ENCODE data around the gene LYPD5.

Gene LYPD5

DNA sequence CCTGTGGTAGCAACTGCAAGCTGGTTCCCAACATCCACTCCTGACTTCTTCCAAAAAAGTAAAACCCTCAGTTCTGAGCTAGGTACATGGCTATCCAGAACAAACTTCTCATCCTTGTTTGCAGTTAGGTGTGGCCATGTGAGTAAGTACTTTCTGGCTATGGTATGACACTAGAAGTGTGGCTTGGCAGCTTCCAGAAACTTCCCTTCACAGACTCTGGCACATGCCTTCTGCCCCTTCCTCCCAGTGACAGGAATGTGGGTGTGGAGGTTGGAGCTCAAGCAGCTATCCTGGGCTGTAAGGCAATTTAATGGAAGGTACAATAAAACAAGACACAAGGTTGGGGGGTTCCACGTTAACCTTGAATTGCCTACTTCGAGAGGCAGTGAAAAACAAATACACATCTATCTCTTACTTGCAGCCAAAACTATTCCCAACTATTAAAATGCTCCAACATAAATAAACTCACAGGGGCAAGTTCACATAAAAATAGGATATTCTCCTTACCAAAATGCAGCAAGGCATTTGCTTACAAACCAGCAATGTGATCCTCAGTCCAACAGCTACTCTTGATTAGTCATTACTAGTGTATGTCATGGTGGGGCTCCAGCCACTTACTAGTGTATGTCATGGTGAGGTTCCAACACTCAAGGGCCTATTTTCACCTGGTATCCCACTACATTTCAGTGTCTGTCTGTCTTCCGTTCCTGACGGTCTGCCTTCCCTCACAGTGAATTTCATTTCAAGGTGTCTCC is 50.6 kb downstream of the LYPD5 start:
- DNase-seq: no peak

DNA sequence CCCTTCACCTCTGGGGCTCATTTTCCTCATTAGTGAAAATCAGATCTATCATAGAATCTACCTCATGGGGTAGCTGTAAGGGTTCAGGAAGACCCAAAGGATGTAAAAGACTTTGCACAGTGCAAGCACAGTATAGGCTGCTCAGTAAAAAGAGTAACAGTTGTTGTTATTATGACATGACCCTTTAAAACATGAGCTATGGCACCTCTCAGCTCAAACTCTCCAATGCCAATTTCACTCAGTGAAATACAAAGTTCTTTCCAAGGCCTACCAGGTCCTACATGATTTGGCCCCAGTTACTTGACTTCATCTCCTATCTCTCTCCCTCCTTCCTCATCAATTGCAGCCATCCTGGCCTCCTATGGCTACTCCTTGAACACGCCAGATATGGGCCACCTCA is 52.3 kb downstream of the LYPD5 start:
- DNase-seq: no peak

DNA sequence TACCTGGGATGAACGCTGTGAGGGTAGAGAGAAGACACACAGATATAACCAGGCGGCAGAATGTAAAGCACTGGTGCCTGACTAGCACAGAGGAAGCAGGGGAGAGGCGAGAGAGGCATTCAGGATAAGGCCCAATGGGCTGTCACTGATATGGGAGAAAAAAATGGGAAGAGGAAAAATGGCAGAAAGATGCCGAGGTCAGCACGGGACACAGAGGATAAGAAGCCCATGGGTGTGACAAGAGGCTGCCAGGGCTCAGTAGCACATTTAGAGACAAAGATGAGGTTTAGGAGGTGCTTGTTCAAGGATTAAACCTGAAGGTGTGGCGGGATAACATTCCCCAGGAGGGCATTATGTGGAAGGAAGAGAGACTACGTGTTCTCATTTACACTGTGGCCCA is 53.1 kb downstream of the LYPD5 start:
- DNase-seq: no peak

DNA sequence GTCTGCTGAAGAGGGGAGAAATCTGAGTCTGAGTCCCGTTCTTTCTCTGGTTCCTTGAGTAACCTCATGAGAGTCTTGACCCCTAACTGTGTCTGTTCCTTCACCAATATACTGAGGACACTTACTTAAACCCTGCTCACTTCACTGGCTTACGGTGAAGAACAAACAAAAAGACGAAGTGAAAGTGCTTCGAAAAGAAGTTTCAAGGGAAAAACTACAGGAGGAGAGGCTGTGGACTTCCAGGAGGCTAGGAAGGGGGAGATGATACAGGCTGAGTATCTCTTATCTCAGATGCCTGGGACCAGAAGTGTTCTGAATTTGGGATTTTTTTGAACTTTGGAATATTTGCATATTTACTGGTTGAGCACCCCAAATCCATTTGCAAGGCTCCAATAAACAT is 53.6 kb downstream of the LYPD5 start:
- DNase-seq: no peak

DNA sequence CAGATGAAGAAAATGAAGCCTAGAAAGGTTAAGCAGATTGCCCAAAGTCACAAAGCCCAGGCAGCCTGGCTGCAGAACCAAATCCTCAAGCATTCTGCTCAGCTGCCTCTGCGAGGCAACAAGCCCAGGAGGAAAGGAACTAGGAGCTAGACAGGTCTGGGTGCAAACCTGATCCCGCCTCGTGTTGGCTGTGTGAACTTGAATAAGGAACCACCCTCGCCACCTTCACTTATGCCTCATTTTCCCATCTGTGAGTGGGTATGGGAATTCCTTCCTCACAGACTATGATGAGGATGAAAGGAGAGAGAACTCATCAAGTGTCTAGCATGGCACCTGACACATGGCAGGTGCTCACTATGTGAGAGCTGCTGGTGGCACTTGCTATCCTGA is 54.0 kb downstream of the LYPD5 start:
- DNase-seq: no peak

DNA sequence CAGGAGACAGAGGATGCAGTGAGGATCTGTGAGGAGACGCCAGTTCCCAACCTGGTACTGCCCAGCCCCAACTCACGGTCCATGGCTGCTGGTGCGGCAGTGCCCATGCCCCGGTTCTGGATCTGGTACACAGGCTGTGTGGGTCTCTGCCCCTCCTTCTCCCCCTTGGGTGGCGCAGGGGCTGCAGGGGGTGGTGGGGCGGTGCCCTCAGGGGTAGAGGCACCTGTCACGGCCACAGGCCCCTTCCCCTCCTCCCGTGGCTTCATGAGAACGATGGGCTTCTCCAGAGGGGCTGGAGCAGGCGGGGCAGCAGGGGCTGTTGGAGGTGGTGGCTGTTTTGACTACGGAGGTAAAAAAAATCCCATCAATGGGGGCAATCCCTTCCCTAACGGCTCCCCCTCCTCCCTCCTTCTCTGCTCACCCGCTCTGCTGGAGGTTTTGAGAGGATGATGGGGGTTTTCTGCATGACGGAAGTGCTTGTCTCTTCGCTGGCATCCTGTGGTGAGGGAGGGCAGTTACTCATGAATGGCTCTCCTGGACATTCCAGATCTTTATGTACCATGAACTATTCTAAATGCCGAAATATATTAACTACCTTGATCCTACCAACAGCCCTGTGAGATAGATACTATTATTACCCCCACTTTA is 54.6 kb downstream of the LYPD5 start:
- DNase-seq: no peak
